BJ (cell line): ENCODE measurements around the gene KRT27. TPM values are rescaled to one million over a fixed set of nuclear protein-coding genes. Genes with fewer than 3 reads are reported as not detected.
A peak's percentile ranks its signal among the peaks of the same experiment; 100 is the strongest.

Experiments
- CTCF ChIA-PET: fragments of 350-600 bp; formaldehyde crosslinking; extraction: SDS; loops from one replicate; lab custom pipeline; 2021; ENCODE audit warnings: antibody characterized with exemption, inconsistent platforms; lab: Yijun Ruan, JAX
- POLR2A ChIA-PET: fragments of 300-600 bp; sonication (Branson Sonifier 250); formaldehyde crosslinking; extraction: SDS; loops from one replicate; lab custom pipeline; 2021; ENCODE audit warnings: antibody characterized with exemption; lab: Charles Lee
- DNase-seq: peaks from one replicate; pipeline ENCODE4 v3.0.0-alpha.2; 2011; ENCODE audit warnings: low read depth
- H3K27me3 ChIP-seq: 2 replicates; pipeline ENCODE4 v1.6.0; 2011; ENCODE audit warnings: low read length; ENCODE audit not compliant: control insufficient read depth, insufficient read depth
- H3K36me3 ChIP-seq: 2 replicates; pipeline ENCODE4 v1.5.1; 2011; ENCODE audit warnings: low read length; ENCODE audit not compliant: control insufficient read depth, insufficient read depth
- H3K4me3 ChIP-seq: 2 replicates; pipeline ENCODE4 v1.5.1; 2011; ENCODE audit warnings: low read depth, mild to moderate bottlenecking, control low read depth, low read length
- CTCF ChIP-seq: IDR thresholded peaks from 2 replicates; pipeline ENCODE4 v1.5.1; 2011; ENCODE audit warnings: low read depth, mild to moderate bottlenecking, control low read depth, inconsistent platforms, low read length, moderate library complexity; ENCODE audit not compliant: insufficient read depth
- polyA plus RNA-seq: library from polyadenylated mRNA; depleted of rRNA; stranded (reverse); fragments of >200 nt; gene quantifications from 2 replicates; pipeline ENCODE4 v1.2.3, GENCODE V29; 2011

Gene KRT27
- polyA plus RNA-seq, 1 experiment: not detected

GRCh38 chr17:40810494-40810893 lies 28.1 kb upstream of the KRT27 start:
- POLR2A ChIA-PET: interaction anchor here (0.6 kb wide), 1 partner anchor 852 kb away, joined by 6 read pairs; no protein-coding TSS in a partner anchor
- Histone ChIP-seq H3K4me3 (no peak overlapping the region), H3K27me3 (no peaks in the 10 kb centered on the region), H3K36me3 (no peaks in the 10 kb centered on the region)
- no peak for TF ChIP-seq CTCF
- CTCF ChIA-PET: interaction anchor here (2.8 to 3.5 kb wide), 3 partner anchors 46 to 855 kb away, joined by 11 to 32 read pairs (median 13); no protein-coding TSS in a partner anchor
- no peak for DNase-seq

GRCh38 chr17:40809721-40810421 lies 27.5 kb upstream of the KRT27 start:
- ChIA-PET POLR2A (interaction anchor here (0.6 kb wide), 1 partner anchor 853 kb away, joined by 6 read pairs; no protein-coding TSS in a partner anchor), CTCF (interaction anchor here (0.9 to 3.5 kb wide), 6 partner anchors 46 to 856 kb away, joined by 3 to 32 read pairs (median 8); no protein-coding TSS in a partner anchor)
- no peak for TF ChIP-seq CTCF
- no peak for DNase-seq
- H3K4me3 ChIP-seq: no peak overlapping the region
- H3K27me3 ChIP-seq: no peaks in the 10 kb centered on the region
- H3K36me3 ChIP-seq: no peaks in the 10 kb centered on the region

GRCh38 chr17:40806131-40806530 lies 23.8 kb upstream of the KRT27 start:
- no peak overlapping the region for H3K4me3 ChIP-seq
- H3K27me3 ChIP-seq: peaks cover 4% of the 10 kb centered on the region
- CTCF ChIA-PET: interaction anchor here (0.6 to 7.0 kb wide), 12 partner anchors 11 to 872 kb away, joined by 3 to 103 read pairs (median 6); no protein-coding TSS in a partner anchor
- TF ChIP-seq CTCF: no peak
- POLR2A ChIA-PET: no interaction called here
- no peaks in the 10 kb centered on the region for H3K36me3 ChIP-seq
- no peak for DNase-seq

- no peak for DNase-seq
- CTCF ChIA-PET: interaction anchor here (0.6 to 7.0 kb wide), 16 partner anchors 11 to 885 kb away, joined by 3 to 103 read pairs (median 4); partner anchors contain the start of genes EIF1 and KRT26
- Histone ChIP-seq H3K36me3 (no peaks in the 10 kb centered on the region), H3K27me3 (peaks cover 11% of the 10 kb centered on the region), H3K4me3 (no peak overlapping the region)
- peak; percentile 90 for TF ChIP-seq CTCF
- POLR2A ChIA-PET: no interaction called here
Observed at GRCh38 chr17:40803617-40804082, 21.3 kb upstream of the KRT27 start.

GRCh38 chr17:40801157-40801556 lies 18.8 kb upstream of the KRT27 start:
- no peak for DNase-seq
- TF ChIP-seq CTCF: no peak
- Histone ChIP-seq H3K4me3 (no peak overlapping the region), H3K27me3 (peaks cover 18% of the 10 kb centered on the region), H3K36me3 (no peaks in the 10 kb centered on the region)
- POLR2A ChIA-PET: no interaction called here
- CTCF ChIA-PET: interaction anchor here (2.2 to 7.0 kb wide), 2 partner anchors 861 to 862 kb away, joined by 8 to 103 read pairs; no protein-coding TSS in a partner anchor
